NT2/D1 (cell line): ENCODE measurements around the gene IQGAP1.
A peak's percentile ranks its signal among the peaks of the same experiment; 100 is the strongest.
"Not testable (repeated sequence)": the region's sequence is repeated elsewhere in the genome, so short reads cannot be mapped to it uniquely, and the experiment has no call there.

ENCODE experiments used
- DNase-seq: peaks from one replicate; pipeline ENCODE4 v3.0.0-alpha.2; 2011; ENCODE audit warnings: low read depth, low spot score
- H3K27me3 ChIP-seq: 2 replicates; pipeline ENCODE4 v1.6.0; 2011; ENCODE audit warnings: mild to moderate bottlenecking; ENCODE audit not compliant: insufficient read length, insufficient read depth
- H3K36me3 ChIP-seq: 2 replicates; pipeline ENCODE4 v1.6.1; 2011; ENCODE audit warnings: mild to moderate bottlenecking, low read length, mixed read lengths; ENCODE audit not compliant: insufficient read depth, insufficient read length
- H3K4me1 ChIP-seq: 2 replicates; pipeline ENCODE4 v1.5.1; 2011; ENCODE audit not compliant: insufficient read depth, insufficient read length
- H3K4me3 ChIP-seq: 2 replicates; pipeline ENCODE4 v1.5.1; 2011; ENCODE audit warnings: low read depth; ENCODE audit not compliant: insufficient read length
- H3K9ac ChIP-seq: 2 replicates; pipeline ENCODE4 v1.6.0; 2011; ENCODE audit warnings: low read depth; ENCODE audit not compliant: insufficient read length
- H3K9me3 ChIP-seq: 2 replicates; pipeline ENCODE4 v1.5.1; 2011; ENCODE audit warnings: mild to moderate bottlenecking, low read length; ENCODE audit not compliant: insufficient read depth
- SUZ12 ChIP-seq: IDR thresholded peaks from 2 replicates; pipeline ENCODE4 v1.6.1; 2011; ENCODE audit not compliant: insufficient read length, insufficient read depth; ENCODE audit errors: extremely low read depth
- YY1 ChIP-seq: IDR thresholded peaks from 2 replicates; pipeline ENCODE4 v1.6.1; 2011; ENCODE audit not compliant: insufficient read length, insufficient read depth
- ZNF274 ChIP-seq: IDR thresholded peaks from 2 replicates; pipeline ENCODE4 v1.6.1; 2011; ENCODE audit warnings: mild to moderate bottlenecking, low read depth, low read length

IQGAP1 gene

GRCh38 chr15:90387534-90388461 is at the start of gene IQGAP1:
IQGAP1 (plus strand) TSS chr15:90388242; CDS start chr15:90388342, 100 bp downstream.
- H3K4me1 ChIP-seq, result no peaks in the 10 kb centered on the region
- no peak for TF ChIP-seq YY1
- TF ChIP-seq SUZ12, result no peak
- no peak for TF ChIP-seq ZNF274
- H3K9me3 ChIP-seq, result no peaks in the 10 kb centered on the region
- H3K36me3 ChIP-seq, result peaks cover 23% of the 10 kb centered on the region
- H3K4me3 ChIP-seq, result peak within 1 kb of the TSS; percentile 91
- H3K27me3 ChIP-seq, result no peaks in the 10 kb centered on the region
- peak within 1 kb of the TSS; percentile 93 for H3K9ac ChIP-seq
- DNase-seq, result peak; percentile 95

GRCh38 chr15:90338532-90338931 is 49.5 kb upstream of the IQGAP1 start:
- Histone ChIP-seq H3K27me3 (no peaks in the 10 kb centered on the region), H3K36me3 (no peaks in the 10 kb centered on the region), H3K9ac (no peak overlapping the region), H3K9me3 (no peaks in the 10 kb centered on the region), H3K4me3 (no peak overlapping the region), H3K4me1 (no peaks in the 10 kb centered on the region)
- TF ChIP-seq SUZ12 (no peak), YY1 (no peak), ZNF274 (no peak)
- DNase-seq, result no peak

- Histone ChIP-seq H3K9ac (no peak overlapping the region), H3K4me3 (no peak overlapping the region), H3K27me3 (no peaks in the 10 kb centered on the region), H3K4me1 (no peaks in the 10 kb centered on the region), H3K9me3 (no peaks in the 10 kb centered on the region), H3K36me3 (no peaks in the 10 kb centered on the region)
- TF ChIP-seq YY1 (no peak), SUZ12 (no peak), ZNF274 (no peak)
- no peak for DNase-seq
Observed at GRCh38 chr15:90340345-90340744, 47.7 kb upstream of the IQGAP1 start.

- Histone ChIP-seq H3K27me3 (no peaks in the 10 kb centered on the region), H3K9ac (no peak overlapping the region), H3K9me3 (no peaks in the 10 kb centered on the region), H3K4me1 (no peaks in the 10 kb centered on the region), H3K36me3 (no peaks in the 10 kb centered on the region), H3K4me3 (no peak overlapping the region)
- no peak for TF ChIP-seq ZNF274
- TF ChIP-seq YY1, result no peak
- no peak for TF ChIP-seq SUZ12
- no peak for DNase-seq
Observed at GRCh38 chr15:90343302-90343790, 44.7 kb upstream of the IQGAP1 start.

GRCh38 chr15:90344662-90345061 is 43.4 kb upstream of the IQGAP1 start:
- Histone ChIP-seq H3K9ac (no peak overlapping the region), H3K4me3 (no peak overlapping the region), H3K36me3 (no peaks in the 10 kb centered on the region), H3K4me1 (no peaks in the 10 kb centered on the region), H3K9me3 (no peaks in the 10 kb centered on the region), H3K27me3 (no peaks in the 10 kb centered on the region)
- no peak for DNase-seq
- TF ChIP-seq ZNF274 (no peak), SUZ12 (no peak), YY1 (no peak)

GRCh38 chr15:90345857-90346256 is 42.2 kb upstream of the IQGAP1 start:
- TF ChIP-seq ZNF274 (no peak), SUZ12 (no peak), YY1 (no peak)
- Histone ChIP-seq H3K36me3 (no peaks in the 10 kb centered on the region), H3K27me3 (no peaks in the 10 kb centered on the region), H3K4me1 (no peaks in the 10 kb centered on the region), H3K4me3 (no peak overlapping the region), H3K9me3 (no peaks in the 10 kb centered on the region), H3K9ac (no peak overlapping the region)
- DNase-seq, result no peak

GRCh38 chr15:90347431-90348065 is 40.5 kb upstream of the IQGAP1 start:
- not testable (repeated sequence) for H3K36me3 ChIP-seq, H3K4me1 ChIP-seq

More at GRCh38 chr15:90347431-90348065, 40.5 kb upstream of the IQGAP1 start:
- not testable (repeated sequence) for H3K4me3 ChIP-seq, DNase-seq, H3K9ac ChIP-seq, H3K27me3 ChIP-seq, H3K9me3 ChIP-seq
